ENCODE results near the gene NANS.
"Not testable (repeated sequence)": the region's sequence is repeated elsewhere in the genome, so short reads cannot be mapped to it uniquely, and the experiment has no call there.

The NANS gene

DNA sequence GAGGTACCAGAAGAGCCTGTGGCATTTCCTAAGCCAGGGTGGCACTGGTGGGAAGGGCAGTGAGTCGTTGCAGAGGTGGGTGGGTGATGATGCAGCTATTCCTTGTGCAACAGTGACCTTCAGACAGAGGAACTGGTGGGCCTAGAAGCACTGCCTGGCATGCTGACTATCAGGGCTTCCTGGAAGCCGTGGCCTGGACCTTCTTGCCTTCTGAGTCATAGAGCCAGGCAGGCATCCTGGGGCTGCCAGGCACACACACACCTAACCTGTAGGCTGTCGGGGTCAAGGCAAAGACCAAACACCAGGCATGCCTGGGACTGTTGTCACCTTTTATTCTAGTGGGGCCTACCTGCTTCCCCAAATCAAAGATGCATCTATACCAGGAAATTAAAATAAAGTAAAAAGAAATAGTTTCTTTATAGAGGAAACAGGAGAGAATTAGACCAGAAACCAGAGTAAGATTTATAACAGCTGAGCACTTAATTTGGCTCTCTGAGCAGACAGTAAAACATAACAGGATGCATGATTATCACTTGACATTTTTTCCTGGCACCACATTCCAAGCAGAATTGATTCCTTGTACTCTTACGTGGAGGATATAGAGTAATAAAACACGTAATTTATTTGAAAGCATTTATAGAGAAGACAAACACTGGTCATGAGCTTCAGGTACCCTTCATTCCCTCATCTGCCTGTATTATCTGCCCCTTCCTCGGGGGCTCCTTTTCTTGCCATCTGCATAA is 25.1 kb downstream of the NANS start:
- DNase-seq = no peak

- no peak for DNase-seq
These were observed 26.5 kb downstream of the NANS start for GRCh38 chr9:98083061-98083501.

- DNase-seq = peak; percentile 27
These were observed 27.1 kb downstream of the NANS start for GRCh38 chr9:98083566-98084183.

DNA sequence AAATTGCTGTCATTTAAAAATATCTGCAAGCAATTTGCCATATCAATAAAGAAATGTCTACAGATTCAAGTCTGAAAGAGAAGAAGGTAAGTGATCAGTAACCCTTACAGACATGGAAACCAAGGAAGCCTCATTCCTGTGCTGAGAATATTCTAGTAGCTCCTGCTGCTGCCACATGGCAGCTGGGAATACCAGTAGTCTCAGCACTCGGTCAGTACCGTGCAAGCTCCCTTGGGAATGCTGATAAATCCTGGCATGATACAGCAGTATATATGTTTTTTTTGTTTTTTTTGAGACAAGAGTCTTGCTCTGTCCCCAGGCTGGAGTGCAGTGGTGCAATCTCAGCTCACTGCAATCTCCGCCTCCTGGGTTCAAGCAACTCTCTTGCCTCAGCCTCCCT is 27.9 kb downstream of the NANS start:
- DNase-seq = no peak

GRCh38 chr9:98085058-98085457 is 28.5 kb downstream of the NANS start:
- no peak for DNase-seq

DNA sequence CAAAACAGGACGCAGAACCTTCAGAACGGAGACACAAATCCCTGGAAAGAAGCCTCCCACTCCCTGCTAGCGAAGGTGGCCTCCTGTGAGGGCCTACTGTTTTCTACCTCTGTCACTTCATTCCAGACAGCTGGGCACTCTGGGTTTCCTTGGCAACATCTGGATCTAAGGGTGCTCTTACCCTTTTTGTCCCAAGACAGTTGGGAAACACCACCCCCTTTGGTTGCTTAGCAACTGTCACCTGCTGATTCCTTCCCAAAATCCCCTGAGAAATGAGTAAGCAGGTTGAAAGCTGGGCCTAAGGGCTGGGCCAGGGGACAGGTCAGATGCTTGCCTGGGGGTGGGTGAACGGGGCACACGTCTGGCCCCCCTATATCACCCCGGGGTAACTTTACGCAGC is 29.4 kb downstream of the NANS start:
- peak; percentile 15 for DNase-seq

DNA sequence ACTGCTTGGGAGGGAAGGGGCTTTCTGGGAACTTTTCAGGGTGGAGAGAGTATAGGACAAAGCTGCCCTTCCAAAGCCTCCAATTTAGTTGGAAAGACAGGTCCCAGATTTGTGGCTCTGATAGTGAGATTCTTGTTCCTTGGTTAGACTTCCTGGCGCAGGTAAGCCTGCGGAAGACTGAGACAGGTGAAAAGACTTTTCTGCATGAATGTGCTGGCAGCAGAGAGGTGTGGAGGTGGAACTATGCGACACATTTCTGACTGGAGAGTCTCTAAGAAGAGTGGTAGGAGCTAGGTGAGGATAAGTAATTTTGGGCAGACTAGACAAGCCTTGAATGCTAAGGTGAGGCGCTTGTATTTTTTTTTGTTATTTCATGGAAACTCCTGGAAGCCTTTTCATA is 29.9 kb downstream of the NANS start:
- no peak for DNase-seq

DNA sequence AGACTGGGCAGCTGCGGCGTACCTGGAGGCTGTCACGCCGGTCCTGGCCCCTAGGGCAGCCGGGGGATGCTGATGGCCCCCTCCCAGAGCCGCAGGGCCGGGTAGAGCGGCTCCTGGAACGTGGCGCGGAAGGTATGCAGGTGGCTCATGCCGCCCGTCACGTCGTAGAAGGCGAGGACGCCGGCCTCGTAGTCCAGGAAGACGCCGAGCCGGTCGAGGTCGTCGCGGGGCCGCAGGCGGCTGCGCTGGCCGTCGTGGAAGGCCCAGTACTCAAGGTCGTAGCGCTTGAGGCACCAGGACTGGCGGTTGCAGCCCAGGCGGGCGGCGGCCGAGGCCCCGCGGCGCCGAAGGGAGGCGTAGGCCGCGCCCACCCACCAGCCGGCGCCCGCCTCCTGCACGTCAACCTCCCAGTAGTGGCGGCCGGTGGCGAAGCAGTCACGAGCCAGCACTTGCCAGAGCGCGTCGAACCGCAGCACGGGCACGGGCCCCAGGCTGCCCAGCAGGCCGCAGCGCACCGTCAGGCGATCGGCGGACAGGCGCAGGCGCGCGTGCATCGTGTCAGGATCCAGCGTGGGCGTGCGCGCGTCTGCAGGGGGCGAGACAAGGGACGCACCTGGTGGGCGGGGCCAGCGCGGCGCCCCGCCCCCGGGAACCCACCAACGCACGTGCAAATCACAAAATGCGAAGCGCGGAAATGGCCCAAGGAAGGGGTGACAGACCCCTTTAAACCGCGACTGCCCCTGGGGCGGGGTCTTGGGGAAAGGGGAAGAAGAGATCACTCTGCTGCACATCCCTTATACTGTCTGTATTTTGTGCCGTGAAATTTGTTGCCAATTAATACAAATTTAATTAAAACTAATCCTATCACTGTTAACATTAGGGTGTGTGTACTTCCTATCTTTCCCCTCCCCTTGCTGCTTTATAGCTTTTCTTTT is 31.2 kb downstream of the NANS start:
- DNase-seq = peak; percentile 51

- DNase-seq = not testable (repeated sequence)
These were observed 34.1 kb downstream of the NANS start for GRCh38 chr9:98090674-98091073.

GRCh38 chr9:98091735-98092612 is 35.4 kb downstream of the NANS start:
- no peak for DNase-seq

- no peak for DNase-seq
These were observed 36.0 kb downstream of the NANS start for GRCh38 chr9:98092613-98092931.

DNA sequence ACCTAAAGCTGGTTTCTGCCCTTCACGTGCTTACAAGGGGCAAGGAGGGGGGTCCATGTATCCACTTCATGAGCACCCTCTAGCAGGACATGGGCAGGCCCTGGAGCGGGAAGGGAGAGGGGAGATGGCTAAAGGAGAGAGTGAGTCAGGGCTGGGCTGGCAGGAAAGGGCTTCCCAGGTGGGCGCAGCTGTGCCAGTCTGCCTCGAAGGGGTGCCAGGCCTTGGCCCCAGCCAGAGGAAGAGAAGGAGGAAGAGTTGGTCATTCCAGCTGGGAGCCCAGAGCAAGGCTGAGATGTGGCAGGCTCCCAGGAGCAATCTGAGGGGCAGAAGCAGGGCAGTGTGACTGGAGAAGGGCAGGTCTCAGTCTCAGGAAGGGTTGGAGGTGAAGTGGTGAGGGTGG is 37.8 kb downstream of the NANS start:
- DNase-seq = no peak

DNA sequence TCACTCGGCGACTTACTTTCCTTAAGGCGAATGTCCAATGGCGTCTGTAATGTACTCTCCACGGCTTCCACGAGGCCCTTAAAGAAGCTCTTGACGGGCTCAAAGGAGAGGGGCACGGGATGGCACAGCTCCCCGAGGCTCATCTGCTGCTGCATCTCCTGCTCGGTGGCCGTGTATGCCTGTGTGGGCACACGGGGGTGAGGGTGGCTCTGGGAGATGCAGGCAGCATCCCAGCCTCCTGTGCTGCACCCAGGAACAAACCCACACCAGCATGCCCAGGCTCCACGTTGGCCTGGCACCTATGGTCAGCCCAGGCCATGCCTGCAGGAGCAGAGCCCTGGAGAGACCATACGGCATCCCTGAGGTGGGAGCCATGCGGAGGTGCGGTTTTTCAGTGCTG is 38.3 kb downstream of the NANS start:
- DNase-seq = no peak

- no peak for DNase-seq
These were observed 38.9 kb downstream of the NANS start for GRCh38 chr9:98095401-98095800.

GRCh38 chr9:98096091-98096490 is 39.6 kb downstream of the NANS start:
- no peak for DNase-seq

DNA sequence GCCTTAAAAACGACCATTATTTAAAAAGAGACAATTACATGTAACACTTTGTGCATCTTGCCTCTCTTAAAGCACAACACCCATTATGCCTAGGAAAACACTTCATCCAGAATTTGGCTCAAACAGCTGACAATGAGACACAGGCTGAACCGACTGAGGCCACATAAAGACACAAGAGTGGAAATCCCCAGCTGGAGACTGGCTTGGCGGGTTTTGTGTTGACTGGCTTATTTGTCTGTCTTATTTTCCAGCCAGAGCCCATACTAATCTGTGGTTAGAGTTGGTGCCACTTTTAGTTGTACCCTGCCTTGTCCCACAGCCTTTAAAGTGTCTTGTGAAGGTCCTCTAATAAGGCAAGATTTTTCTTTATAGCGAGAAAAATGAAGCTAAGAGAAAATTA is 41.3 kb downstream of the NANS start:
- DNase-seq = no peak

DNA sequence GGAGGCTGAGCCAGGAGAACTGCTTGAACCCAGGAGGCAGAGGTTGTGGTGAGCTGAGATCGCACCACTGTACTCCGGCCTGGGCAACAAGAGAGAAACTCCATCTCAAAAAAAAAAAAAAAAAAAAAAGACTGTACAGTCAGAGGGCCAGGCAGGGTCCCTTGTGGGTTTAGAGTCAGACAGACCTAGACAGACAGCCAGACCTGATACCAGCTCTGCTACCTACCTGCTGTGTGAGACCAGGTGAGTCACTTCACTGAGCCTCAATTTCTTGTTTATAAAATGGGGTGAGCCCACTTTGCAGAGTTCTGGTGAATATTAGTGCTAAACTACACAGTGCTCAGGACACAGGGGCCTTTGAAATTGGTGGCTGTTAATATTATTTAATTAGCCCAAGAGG is 42.8 kb downstream of the NANS start:
- DNase-seq = no peak

DNA sequence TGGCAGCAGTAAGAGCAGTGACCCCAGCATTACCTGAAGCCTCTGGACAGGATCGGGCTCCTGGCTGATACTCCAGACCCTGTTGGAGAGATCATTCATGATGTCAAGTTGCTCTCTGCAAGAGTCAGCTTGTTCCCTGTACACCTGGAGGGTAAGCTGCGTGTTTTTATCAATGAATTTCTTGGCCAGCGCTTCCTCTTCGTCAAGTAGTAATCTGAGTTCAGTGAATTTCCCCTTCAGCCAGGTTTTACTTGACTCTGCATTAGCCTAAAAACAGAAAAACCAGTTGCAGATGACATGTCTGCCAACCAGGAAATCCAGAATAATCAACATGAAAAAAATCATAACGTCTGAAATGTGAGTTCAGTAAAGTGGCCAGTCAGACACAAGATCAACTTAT is 43.4 kb downstream of the NANS start:
- DNase-seq = no peak

- DNase-seq = no peak
These were observed 43.9 kb downstream of the NANS start for GRCh38 chr9:98100456-98100855.

- no peak for DNase-seq
These were observed 44.9 kb downstream of the NANS start for GRCh38 chr9:98101416-98101815.

DNA sequence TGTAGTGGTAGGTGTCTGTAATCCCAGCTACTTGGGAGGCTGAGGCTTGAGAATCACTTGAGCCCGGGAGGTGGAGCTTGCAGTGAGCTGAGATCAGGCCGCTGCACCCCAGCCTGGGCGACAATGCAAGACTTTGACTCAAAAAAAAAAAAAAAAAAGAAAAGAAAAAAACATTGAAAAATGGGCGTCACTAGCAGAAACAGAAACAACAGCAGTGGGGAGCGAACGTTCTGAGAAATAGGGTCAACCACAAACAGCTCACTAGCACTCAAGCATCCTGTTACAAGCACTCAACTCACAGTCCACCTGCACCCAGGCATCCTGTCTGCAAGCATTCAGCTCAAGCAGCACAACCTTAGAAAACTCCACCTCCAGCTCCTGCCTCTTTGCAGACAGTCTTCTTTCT is 45.3 kb downstream of the NANS start:
- DNase-seq = peak; percentile 50

DNA sequence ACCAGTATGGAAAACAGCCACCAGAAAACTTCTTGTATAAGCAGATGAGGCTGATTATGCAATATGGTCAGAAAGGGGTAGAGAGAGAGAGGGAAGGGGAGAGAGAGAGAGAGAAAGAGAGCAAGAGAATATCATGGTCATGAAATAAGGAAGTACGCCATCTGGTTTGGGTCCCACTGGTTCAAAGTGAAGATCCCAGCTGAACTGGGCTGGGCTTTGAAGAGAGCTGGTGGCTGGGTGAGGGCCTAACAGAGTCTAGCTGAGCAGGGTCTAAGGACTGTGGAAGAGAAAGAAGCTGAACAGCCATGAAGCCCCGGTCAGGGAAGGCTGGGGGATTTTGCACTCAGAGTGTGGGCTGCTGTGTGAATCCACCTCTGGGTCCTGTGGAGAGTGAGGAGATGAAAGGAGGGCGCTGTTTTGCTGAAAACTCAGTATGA is 47.9 kb downstream of the NANS start:
- DNase-seq = peak; percentile 21

DNA sequence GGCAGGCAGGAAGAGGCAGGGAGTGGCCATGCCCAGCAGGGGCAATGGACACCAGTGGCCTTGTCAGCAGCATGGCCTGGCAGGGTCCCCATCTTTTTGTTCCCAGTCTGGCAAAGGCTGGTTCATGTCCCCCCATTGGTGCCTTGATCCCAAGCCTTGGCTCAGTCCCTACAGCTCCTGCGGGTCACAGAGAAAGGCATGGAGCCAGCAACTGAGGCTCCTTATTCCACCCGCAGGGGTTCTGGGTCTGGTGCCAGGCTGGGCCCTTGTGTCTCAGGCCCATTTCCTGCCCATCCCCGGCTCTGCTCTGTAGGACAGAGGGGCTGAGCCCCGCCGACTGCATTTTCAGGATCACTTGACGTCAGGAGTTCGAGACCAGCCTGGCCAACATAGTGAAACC is 48.5 kb downstream of the NANS start:
- DNase-seq = no peak
